NCI-H82 (cell line): Measurements from ENCODE around the gene PTPN4.
"Not testable (repeated sequence)": the region's sequence is repeated elsewhere in the genome, so short reads cannot be mapped to it uniquely, and the experiment has no call there.

ENCODE experiments used
- DNase-seq: peaks from one replicate; lab custom pipeline; 2025; lab: John Stamatoyannopoulos, UW

The PTPN4 gene

GRCh38 chr2:119943058-119943457, 183.3 kb downstream of the PTPN4 start:
- DNase-seq = peak; percentile 90

- DNase-seq = no peak
Measured at GRCh38 chr2:119947535-119947934, 187.8 kb downstream of the PTPN4 start.

- DNase-seq = no peak
Measured at GRCh38 chr2:119950966-119951365, 191.2 kb downstream of the PTPN4 start.

- no peak for DNase-seq
Measured at GRCh38 chr2:119958670-119959268, 199.0 kb downstream of the PTPN4 start.

GRCh38 chr2:119960821-119961220, 201.1 kb downstream of the PTPN4 start:
- no peak for DNase-seq

GRCh38 chr2:119981896-119982295, 222.2 kb downstream of the PTPN4 start:
- no peak for DNase-seq

GRCh38 chr2:119982506-119982905, 222.8 kb downstream of the PTPN4 start:
- DNase-seq = no peak

GRCh38 chr2:119983108-119983507, 223.4 kb downstream of the PTPN4 start:
- no peak for DNase-seq

GRCh38 chr2:119996148-119996547, 236.4 kb downstream of the PTPN4 start:
- DNase-seq = no peak

- not testable (repeated sequence) for DNase-seq
Measured at GRCh38 chr2:119996896-119997891, 237.5 kb downstream of the PTPN4 start.

GRCh38 chr2:120001471-120001870, 241.7 kb downstream of the PTPN4 start:
- no peak for DNase-seq

- no peak for DNase-seq
Measured at GRCh38 chr2:120004254-120004653, 244.5 kb downstream of the PTPN4 start.

GRCh38 chr2:120005834-120006521, 246.3 kb downstream of the PTPN4 start:
- DNase-seq = no peak

GRCh38 chr2:120007851-120008250, 248.1 kb downstream of the PTPN4 start:
- no peak for DNase-seq

- peak; percentile 68 for DNase-seq
Measured at GRCh38 chr2:120012363-120012762, 252.6 kb downstream of the PTPN4 start.

GRCh38 chr2:120012771-120013596, 253.3 kb downstream of the PTPN4 start, which contains the start of gene EPB41L5:
TSS of gene EPB41L5 (plus strand) at chr2:120013077. CDS start at chr2:120019085, 6,008 bp downstream.
- peak; percentile 99 for DNase-seq

GRCh38 chr2:120013597-120014223, 254.0 kb downstream of the PTPN4 start:
- DNase-seq = peak; percentile 69

GRCh38 chr2:120014226-120014980, 254.7 kb downstream of the PTPN4 start:
- peak; percentile 67 for DNase-seq

- no peak for DNase-seq
Measured at GRCh38 chr2:120016800-120017199, 257.1 kb downstream of the PTPN4 start.

- no peak for DNase-seq
Measured at GRCh38 chr2:120017201-120017600, 257.5 kb downstream of the PTPN4 start.
